Left ventricle myocardium inferior (tissue), 1 donor: ENCODE data around the gene GABRB3. TPM values are rescaled to one million over a fixed set of nuclear protein-coding genes. Genes with fewer than 3 reads are reported as not detected.
A peak's percentile ranks its signal among the peaks of the same experiment; 100 is the strongest.

Source experiments
- DNase-seq: peaks from one replicate; pipeline ENCODE4 v3.0.0-alpha.2; 2020
- H3K27ac ChIP-seq: fragments of 200-600 bp; replicated peaks from 2 replicates; pipeline ENCODE4 v1.8.0; 2021
- H3K27me3 ChIP-seq: fragments of 200-600 bp; 2 replicates; pipeline ENCODE4 v1.8.0; 2021; ENCODE audit warnings: low read depth
- H3K36me3 ChIP-seq: fragments of 200-600 bp; 2 replicates; pipeline ENCODE4 v1.8.0; 2021
- H3K4me1 ChIP-seq: fragments of 200-600 bp; 2 replicates; pipeline ENCODE4 v1.8.0; 2021
- H3K4me3 ChIP-seq: fragments of 200-600 bp; 2 replicates; pipeline ENCODE4 v1.8.0; 2021; ENCODE audit warnings: mild to moderate bottlenecking, moderate library complexity
- H3K9me3 ChIP-seq: fragments of 200-600 bp; replicated peaks from 2 replicates; pipeline ENCODE4 v1.8.0; 2021
- CTCF ChIP-seq: fragments of 200-600 bp; IDR thresholded peaks from 2 replicates; pipeline ENCODE4 v1.8.0; 2021; ENCODE audit warnings: antibody characterized with exemption, mild to moderate bottlenecking, borderline replicate concordance
- intact Hi-C: fragments of 100-400 bp; cut with micrococcal nuclease; formaldehyde crosslinking; loops from one replicate; pipeline ENCODE4 v1.11.0; 2022
- total RNA-seq: library from RNA; stranded (reverse); fragmentation: NEBNext Ultra II Directional; extraction: Animal tissue kit (Norgen Biotek cat#: 25700); gene quantifications from one replicate; pipeline ENCODE4 v1.2.1, GENCODE V29; 2021
- donor health status: DM: no; HTN: yes; CAD: no; lungs with severe emphysema.

The GABRB3 gene
- total RNA-seq, 1 donor from 2014 or later, result 2.4 TPM

GRCh38 chr15:26572602-26573350 lies 200.1 kb downstream of the GABRB3 start:
- H3K4me3 ChIP-seq, result no peak overlapping the region
- no peak for TF ChIP-seq CTCF
- no peak overlapping the region for H3K27ac ChIP-seq
- H3K4me1 ChIP-seq, result no peaks in the 10 kb centered on the region
- H3K27me3 ChIP-seq, result no peaks in the 10 kb centered on the region
- no peaks in the 10 kb centered on the region for H3K9me3 ChIP-seq
- DNase-seq, result no peak
- H3K36me3 ChIP-seq, result no peaks in the 10 kb centered on the region
- intact Hi-C loops, result no loop called here

- no peak for DNase-seq
- intact Hi-C loops, result no loop called here
- Histone ChIP-seq H3K4me1 (no peaks in the 10 kb centered on the region), H3K36me3 (no peaks in the 10 kb centered on the region), H3K27me3 (no peaks in the 10 kb centered on the region), H3K9me3 (no peaks in the 10 kb centered on the region), H3K4me3 (no peak overlapping the region), H3K27ac (no peak overlapping the region)
- TF ChIP-seq CTCF, result no peak
Observed at GRCh38 chr15:26571346-26571745, 201.5 kb downstream of the GABRB3 start.

DNA sequence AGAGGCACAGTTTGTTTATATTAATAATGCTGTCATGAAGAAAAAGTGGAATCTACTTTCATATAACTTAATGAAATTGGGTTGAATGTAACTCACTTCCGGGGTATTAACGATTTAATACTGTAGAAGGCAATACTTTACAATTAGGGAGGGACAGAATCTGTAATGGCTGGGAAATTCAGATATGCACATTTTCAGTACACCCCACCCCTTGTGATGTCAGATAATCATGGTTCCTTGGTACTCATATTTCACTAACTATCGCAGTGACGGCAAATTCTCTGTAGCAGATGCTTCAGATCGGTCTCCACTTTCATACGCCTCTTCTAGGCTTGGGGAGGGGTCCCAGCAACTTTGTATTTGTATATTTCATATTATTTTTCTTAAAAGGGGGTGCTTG lies 207.3 kb downstream of the GABRB3 start:
- Histone ChIP-seq H3K27me3 (no peaks in the 10 kb centered on the region), H3K27ac (no peak overlapping the region), H3K4me1 (peaks cover 12% of the 10 kb centered on the region), H3K36me3 (no peaks in the 10 kb centered on the region), H3K4me3 (no peak overlapping the region), H3K9me3 (no peaks in the 10 kb centered on the region)
- DNase-seq, result no peak
- TF ChIP-seq CTCF, result no peak
- intact Hi-C loops, result no loop called here

GRCh38 chr15:26564361-26564760 lies 208.5 kb downstream of the GABRB3 start:
- TF ChIP-seq CTCF, result no peak
- Histone ChIP-seq H3K9me3 (no peaks in the 10 kb centered on the region), H3K4me1 (peaks cover 12% of the 10 kb centered on the region), H3K27ac (no peak overlapping the region), H3K36me3 (no peaks in the 10 kb centered on the region), H3K27me3 (no peaks in the 10 kb centered on the region), H3K4me3 (no peak overlapping the region)
- intact Hi-C loops, result no loop called here
- no peak for DNase-seq

DNA sequence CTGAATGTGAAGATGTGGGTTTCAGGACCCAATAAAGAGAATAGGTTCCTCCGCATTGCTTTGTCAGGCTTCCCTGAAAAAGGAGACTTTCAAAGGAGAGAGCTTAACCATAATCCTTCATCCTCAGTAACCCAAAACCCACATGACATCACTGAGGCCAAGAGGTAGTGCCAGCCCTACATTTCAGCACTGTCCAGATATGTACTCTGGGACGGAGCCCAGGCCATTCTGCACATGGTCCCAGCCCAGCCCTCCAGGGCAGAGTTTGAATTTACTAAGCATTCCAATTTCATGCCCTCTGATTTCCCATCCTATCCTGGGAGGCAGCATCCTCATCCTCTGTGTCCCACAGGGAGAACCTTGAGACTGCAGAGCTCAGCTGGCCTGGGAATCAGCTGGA lies 210.5 kb downstream of the GABRB3 start:
- Histone ChIP-seq H3K4me1 (peaks cover 12% of the 10 kb centered on the region), H3K27ac (peak overlapping the region; percentile 37), H3K9me3 (no peaks in the 10 kb centered on the region), H3K27me3 (no peaks in the 10 kb centered on the region), H3K4me3 (no peak overlapping the region), H3K36me3 (no peaks in the 10 kb centered on the region)
- DNase-seq, result peak; percentile 17
- TF ChIP-seq CTCF, result no peak
- intact Hi-C loops, result no loop called here
